GM19397 (cell line): ENCODE measurements around the gene REEP2.

Experiments used
- ATAC-seq: cut with Tn5 transposase; IDR thresholded peaks from one replicate; pipeline ENCODE4 v1.9.1; 2021; ENCODE audit warnings: mild to moderate bottlenecking, moderate library complexity; ENCODE audit not compliant: unreplicated experiment

REEP2 gene

DNA sequence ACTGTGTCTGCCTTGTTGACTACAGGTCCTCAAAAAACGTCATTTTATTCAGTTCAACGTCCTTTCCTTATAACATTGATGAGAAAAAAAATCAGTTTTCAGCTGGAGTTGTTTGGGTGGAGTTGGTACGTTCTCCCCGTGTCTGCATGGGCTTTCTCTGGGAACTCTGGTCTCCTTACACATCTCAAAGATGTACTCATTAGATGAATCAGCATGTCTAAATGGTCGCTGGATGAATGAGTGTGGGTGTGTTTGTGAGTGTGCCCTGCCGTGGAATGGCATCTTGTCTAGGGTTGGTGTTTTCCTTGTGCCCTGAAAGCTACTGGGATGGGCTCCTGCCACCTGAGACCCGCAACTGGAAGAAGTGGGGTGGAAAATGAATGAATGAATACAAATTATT, 56.5 kb downstream of the REEP2 start:
- ATAC-seq: no peak
